NCI-H2107 treated with DMSO at 0.1 percent for 48 hours (cell line): ENCODE data around the gene TRANK1.
"Not testable (repeated sequence)": the region's sequence is repeated elsewhere in the genome, so short reads cannot be mapped to it uniquely, and the experiment has no call there.

ENCODE experiments used
- DNase-seq: peaks from one replicate; lab custom pipeline; 2025; ENCODE audit not compliant: unreplicated experiment; lab: John Stamatoyannopoulos, UW

The TRANK1 gene

GRCh38 chr3:36957862-36958686 is 13.2 kb upstream of the TRANK1 start:
- no peak for DNase-seq

GRCh38 chr3:36957063-36957462 is 12.2 kb upstream of the TRANK1 start:
- no peak for DNase-seq

GRCh38 chr3:36956155-36956554 is 11.3 kb upstream of the TRANK1 start:
- no peak for DNase-seq

GRCh38 chr3:36954452-36955134 is 9.7 kb upstream of the TRANK1 start:
- DNase-seq: no peak

- DNase-seq: not testable (repeated sequence)
Observed at GRCh38 chr3:36947814-36948213, 3.0 kb upstream of the TRANK1 start.

GRCh38 chr3:36945333-36945980 is 603 bp upstream of the TRANK1 start:
- DNase-seq: no peak

GRCh38 chr3:36944012-36944640 is 728 bp downstream of the TRANK1 start:
- DNase-seq: no peak

GRCh38 chr3:36943601-36944000 is 1.3 kb downstream of the TRANK1 start:
- no peak for DNase-seq

- DNase-seq: no peak
Observed at GRCh38 chr3:36942638-36943248, 2.1 kb downstream of the TRANK1 start.

GRCh38 chr3:36941658-36942057 is 3.2 kb downstream of the TRANK1 start:
- DNase-seq: no peak

GRCh38 chr3:36941162-36941561 is 3.7 kb downstream of the TRANK1 start:
- DNase-seq: no peak

GRCh38 chr3:36937492-36937891 is 7.4 kb downstream of the TRANK1 start:
- DNase-seq: no peak

- no peak for DNase-seq
Observed at GRCh38 chr3:36933540-36934296, 11.1 kb downstream of the TRANK1 start.

GRCh38 chr3:36931424-36931823 is 13.4 kb downstream of the TRANK1 start:
- not testable (repeated sequence) for DNase-seq

- no peak for DNase-seq
Observed at GRCh38 chr3:36928220-36928619, 16.6 kb downstream of the TRANK1 start.

- no peak for DNase-seq
Observed at GRCh38 chr3:36926292-36926897, 18.5 kb downstream of the TRANK1 start.

GRCh38 chr3:36924744-36925521 is 19.9 kb downstream of the TRANK1 start:
- DNase-seq: no peak

GRCh38 chr3:36923981-36924743 is 20.7 kb downstream of the TRANK1 start:
- DNase-seq: no peak
